NCI-H69 (cell line): ENCODE measurements around the gene FMN2.

Experiments
- DNase-seq: peaks from one replicate; lab custom pipeline; 2025; lab: John Stamatoyannopoulos, UW

The FMN2 gene

DNA sequence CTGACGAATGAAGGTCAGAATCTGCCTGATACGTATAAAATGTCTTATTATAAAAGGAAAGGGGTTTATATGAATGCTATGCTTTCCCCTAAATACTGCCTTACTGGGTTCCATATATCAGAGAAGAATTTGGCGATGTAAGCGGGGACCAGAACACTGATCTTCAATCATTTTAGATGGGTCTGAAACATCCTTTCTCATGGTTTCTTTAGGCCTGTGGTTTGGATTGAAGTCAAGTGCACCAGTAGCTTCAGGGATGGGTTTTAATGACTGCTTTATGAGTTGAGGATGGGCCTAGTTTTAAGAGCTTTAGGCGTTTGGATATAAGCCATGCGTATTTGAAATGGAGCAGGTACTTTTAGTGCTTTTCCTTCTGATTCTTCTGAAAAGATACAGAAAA is 6.9 kb downstream of the FMN2 start:
- DNase-seq, result no peak

GRCh38 chr1:240099329-240099728 is 7.6 kb downstream of the FMN2 start:
- DNase-seq, result no peak

DNA sequence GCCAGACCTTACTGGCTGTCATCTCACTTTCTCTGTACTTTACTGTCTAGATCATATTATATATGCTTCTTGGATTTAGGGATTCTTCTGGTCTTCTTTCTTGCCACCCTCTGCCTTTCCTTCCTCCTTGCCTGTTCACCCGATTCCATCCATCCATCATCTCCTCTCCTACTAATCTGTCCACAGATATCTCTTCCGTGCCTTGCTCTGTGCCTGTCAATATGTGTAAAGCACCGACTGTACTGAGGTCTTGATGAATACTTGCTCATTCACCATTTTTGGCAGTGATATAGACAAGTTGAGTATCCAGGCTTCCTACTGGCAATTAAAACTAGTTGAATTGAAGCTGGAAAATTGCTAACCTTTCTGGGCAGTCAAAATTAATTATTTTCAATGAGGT is 8.1 kb downstream of the FMN2 start:
- no peak for DNase-seq

- DNase-seq, result no peak
Observed at GRCh38 chr1:240100371-240100934, 8.8 kb downstream of the FMN2 start.

GRCh38 chr1:240101306-240101705 is 9.6 kb downstream of the FMN2 start:
- DNase-seq, result no peak

DNA sequence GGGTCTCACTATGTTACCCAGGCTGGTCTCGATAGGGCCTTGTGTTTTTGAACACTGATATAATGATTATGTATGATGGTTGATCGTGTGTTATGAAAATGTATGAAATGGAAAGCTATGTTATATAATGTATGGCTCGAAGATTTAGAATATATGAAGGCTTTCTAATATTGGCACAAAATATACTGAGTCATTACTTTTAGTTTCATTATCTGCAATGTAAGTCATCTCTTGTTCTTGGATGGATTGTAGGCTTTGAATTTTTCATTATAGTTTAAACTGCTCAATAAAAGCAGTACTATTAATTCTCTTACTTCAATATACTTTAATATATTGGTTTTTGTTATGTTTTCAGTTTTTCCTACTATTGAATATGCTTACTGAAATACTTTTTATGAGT is 10.1 kb downstream of the FMN2 start:
- DNase-seq, result no peak

GRCh38 chr1:240104672-240105071 is 13.0 kb downstream of the FMN2 start:
- DNase-seq, result no peak

- peak; percentile 49 for DNase-seq
Observed at GRCh38 chr1:240107058-240107684, 15.5 kb downstream of the FMN2 start.

- no peak for DNase-seq
Observed at GRCh38 chr1:240109130-240109529, 17.4 kb downstream of the FMN2 start.

DNA sequence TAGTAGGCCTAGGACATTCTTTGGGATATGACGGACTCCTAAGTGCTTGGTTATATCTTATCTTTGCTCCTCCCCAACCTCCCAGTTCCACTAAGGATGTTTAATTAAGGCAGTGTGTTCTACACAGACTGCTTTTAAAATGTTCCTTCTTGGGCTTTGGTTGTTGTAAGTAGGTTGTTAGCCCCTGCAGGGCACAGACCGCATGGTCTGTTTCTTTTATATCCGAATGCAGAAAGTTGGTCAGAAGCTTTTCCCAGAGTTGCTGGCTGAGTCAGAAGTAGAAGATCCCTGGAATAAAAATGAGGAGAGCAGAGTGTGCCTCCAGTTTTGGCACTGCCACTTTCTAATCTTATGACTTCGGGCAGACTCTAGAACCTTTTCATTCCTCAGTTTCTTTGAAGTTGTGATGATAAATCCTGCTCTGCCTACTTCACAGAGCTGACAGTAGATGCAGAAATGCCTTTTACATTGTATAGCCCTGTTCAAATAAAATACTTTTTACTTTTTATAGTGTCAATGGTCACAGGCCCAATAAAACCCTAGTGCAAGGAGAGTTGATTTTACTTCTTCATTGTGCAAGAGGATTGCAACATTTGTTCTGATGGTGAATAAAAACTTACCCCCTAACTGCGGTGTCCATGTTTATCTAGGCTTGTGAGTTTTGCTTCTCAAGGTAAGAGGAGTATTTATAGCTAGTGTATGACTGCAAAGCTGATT is 18.4 kb downstream of the FMN2 start:
- DNase-seq, result no peak

GRCh38 chr1:240111558-240111957 is 19.9 kb downstream of the FMN2 start:
- peak; percentile 54 for DNase-seq

DNA sequence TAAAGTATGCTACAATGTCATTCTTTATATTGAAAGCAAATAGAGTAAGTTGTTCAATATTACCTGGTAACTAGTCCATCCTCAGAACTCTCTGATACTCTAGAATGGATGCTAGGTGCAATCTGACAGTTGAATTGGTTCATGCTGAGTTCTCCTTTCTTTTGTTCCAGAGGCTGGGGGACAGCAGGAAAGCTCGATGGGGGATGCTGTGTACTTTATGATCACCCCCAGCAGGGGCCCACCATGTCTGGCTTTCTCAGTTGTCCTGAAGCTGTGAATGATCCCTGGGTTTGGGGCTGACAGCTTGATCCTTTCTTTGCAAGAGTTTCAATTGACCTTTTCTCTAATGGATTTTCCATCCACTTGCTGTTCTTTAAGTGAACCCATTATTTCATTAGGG is 22.5 kb downstream of the FMN2 start:
- peak; percentile 95 for DNase-seq

GRCh38 chr1:240115831-240116230 is 24.1 kb downstream of the FMN2 start:
- DNase-seq, result peak; percentile 22

- peak; percentile 8 for DNase-seq
Observed at GRCh38 chr1:240116831-240117769, 25.4 kb downstream of the FMN2 start.

GRCh38 chr1:240117930-240118329 is 26.2 kb downstream of the FMN2 start:
- no peak for DNase-seq

DNA sequence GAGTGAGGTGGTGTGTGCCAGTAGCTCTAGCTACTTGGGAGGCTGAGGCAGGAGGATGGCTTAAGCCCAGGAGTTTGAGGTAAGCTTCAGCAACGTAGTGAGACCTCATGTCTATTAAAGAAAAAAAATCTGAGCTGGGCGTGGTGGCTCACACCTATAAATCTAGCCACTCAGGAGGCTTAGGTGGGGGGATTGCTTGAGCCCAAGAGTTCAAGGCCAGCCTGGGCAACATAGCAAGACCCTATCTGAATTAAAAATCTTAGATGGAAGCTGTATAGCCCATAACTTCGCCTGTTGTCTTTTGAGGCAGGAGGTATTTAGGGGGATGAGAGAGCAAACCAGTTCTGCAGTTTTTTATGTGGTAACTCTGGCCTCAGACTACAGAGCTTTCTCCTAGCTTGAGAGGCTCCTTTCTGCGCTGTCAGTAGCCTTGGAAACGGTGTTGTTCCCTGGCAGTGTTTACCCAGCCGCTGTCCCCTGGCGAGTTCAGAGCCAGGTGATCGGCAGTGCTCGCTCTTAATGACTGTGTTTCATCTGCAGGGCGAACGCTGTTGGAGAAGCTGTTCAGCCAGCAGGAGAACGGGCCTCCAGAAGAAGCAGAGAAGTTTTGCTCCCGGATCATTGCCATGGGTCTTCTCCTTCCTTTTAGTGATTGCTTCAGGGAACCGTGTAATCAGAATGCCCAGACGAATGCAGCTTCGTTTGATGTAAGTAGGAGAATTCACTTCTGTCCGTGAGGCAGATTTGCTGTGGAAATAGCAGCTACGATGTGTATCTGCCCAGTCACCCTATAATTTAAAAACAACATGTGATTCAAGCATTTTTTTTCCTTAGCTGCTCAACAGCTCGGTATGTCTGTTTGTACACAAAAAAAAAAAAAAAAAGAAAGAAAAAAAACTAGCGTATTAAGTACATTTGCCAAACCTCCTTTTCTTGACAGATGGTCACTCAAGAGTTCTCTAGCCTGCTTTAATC is 31.2 kb downstream of the FMN2 start:
- DNase-seq, result peak; percentile 97

DNA sequence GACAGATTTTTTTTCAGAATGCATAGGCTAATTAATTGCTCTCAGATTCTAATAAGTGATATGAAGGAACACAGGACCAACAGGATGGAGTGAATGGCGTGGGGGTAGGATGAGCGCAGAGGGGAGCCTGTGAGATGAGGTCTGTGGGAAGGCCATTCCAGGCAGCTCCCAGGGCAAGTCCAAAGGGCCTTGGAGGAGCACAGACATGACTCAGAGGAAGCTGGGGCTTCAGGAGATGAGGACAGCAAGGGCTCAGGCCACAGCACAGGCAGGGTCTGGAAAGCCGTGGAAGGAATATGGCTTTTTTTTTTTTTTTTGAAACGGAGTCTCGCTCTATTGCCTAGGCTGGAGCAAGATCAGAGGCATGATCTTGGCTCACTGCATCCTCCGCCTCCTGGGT is 35.1 kb downstream of the FMN2 start:
- DNase-seq, result no peak

DNA sequence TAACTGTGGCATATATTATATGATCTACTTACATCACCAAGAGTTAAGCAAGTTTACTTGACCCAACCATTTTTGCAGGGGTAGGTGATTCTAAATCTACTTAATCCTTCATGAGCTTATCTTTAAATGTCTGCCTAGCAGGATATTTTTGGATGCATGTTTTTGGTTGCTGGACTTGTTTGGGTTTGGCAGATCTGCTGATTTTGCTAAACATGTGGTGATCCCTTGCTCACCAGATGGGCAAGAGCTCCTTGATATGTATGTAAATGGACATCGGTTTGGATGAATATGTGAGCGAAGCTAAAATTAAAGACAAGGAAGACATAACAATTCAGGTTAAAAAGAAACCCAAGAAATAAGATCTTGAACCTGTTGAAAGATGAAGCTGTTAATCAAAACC is 36.7 kb downstream of the FMN2 start:
- no peak for DNase-seq

DNA sequence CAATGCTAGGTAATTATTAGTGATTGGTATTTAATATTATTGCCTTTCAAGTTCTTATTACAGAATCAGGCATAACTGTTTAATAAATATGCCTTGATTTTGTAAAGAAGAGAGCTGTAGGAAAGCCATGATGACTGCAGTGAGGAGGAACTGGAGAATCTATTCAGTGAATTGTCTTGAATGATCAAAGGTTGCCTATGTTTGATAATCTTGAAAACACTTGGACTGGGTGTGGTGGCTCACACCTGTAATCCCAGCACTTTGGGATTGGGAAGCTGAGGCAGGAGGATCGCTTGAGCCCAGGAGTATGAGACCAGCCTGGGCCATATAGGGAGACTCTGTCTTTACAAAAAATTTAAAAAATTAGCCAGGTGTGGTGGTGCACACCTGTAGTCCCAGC is 42.4 kb downstream of the FMN2 start:
- no peak for DNase-seq

DNA sequence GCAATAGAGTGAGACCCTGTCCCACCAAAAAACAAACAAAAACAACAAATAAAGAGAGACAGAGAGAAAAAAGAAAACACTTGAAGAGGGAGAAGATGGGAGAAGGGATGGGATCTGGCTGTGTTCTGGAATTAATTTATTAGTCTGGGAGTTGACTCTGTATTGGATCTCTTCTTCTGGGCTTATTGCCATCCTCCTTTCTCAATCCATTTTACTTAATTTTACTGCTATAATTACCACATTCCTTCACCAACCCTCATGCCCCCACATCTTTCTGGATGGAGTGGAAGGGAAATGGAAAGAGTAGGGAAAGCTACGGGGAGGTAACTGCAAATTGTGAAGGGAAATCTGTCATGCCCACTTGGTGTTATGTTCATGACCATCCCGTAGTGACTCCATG is 42.9 kb downstream of the FMN2 start:
- DNase-seq, result no peak

DNA sequence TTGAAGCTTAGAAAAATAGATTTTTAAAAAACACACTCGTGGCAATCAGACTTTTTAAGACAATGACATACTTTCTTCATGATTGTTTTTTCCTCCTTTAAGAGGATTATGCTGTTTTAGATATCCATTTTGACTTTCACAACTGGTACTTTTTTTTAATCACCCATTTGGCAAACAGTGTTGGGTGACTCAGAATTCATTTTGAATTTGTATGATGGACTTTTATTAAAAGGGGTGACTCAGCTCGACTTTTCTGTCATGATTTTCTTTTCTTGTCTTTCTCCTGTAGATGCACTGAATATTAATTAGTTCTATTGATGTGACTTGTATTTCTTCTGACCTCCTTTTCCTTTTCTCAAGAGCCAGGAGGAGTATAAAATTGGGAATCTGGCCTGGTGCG is 44.7 kb downstream of the FMN2 start:
- DNase-seq, result no peak
